Measurements from ENCODE around the gene TGFB2. TPM values are rescaled to one million over a fixed set of nuclear protein-coding genes. Genes with fewer than 3 reads are reported as not detected.

TGFB2 gene
- polyA plus RNA-seq, 1 experiment, result 4.8 TPM

GRCh38 chr1:218467101-218468072 lies 122.3 kb downstream of the TGFB2 start:
- DNase-seq (ENCODE audit: low read depth), result peak; percentile 97
- Histone ChIP-seq H3K27me3 (ENCODE audit: control insufficient read depth, insufficient read depth, low read length) (no peaks in the 10 kb centered on the region), H3K36me3 (ENCODE audit: control insufficient read depth, insufficient read depth, low read length) (no peaks in the 10 kb centered on the region), H3K4me3 (ENCODE audit: low read depth, low read length) (no peak overlapping the region)
- POLR2A ChIA-PET, result no interaction called here
- CTCF ChIA-PET, result interaction anchor here (1.1 to 1.9 kb wide), 2 partner anchors 13 to 14 kb away, joined by 3 to 7 read pairs; no protein-coding TSS in a partner anchor
- TF ChIP-seq CTCF (IDR thresholded peaks at IDR 0.05; ENCODE audit: insufficient read depth, low read depth, low read length), result no peak

DNA sequence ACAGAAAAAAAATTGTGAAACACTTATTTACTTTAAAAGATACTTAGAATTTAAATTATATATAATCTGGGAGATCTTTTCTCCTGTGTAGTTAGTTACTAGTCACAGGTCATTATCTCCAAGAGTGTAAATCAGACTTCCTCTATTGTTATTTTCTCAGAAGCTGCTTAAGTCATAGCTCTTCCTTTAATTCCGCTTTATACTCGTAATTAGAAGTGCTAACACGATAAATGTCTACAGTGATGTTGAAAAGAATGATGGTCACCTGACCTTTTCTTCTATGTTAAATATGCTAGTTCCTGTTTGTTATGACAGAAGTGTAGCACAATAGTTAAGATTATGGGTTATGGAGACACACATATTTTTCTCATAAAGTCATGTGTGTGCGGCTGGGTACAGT lies 123.6 kb downstream of the TGFB2 start:
- ChIA-PET POLR2A (no interaction called here), CTCF (no interaction called here)
- Histone ChIP-seq H3K4me3 (ENCODE audit: low read depth, low read length) (no peak overlapping the region), H3K27me3 (ENCODE audit: control insufficient read depth, insufficient read depth, low read length) (no peaks in the 10 kb centered on the region), H3K36me3 (ENCODE audit: control insufficient read depth, insufficient read depth, low read length) (no peaks in the 10 kb centered on the region)
- no peak for TF ChIP-seq CTCF (IDR thresholded peaks at IDR 0.05; ENCODE audit: insufficient read depth, low read depth, low read length)
- DNase-seq (ENCODE audit: low read depth), result no peak

- Histone ChIP-seq H3K27me3 (ENCODE audit: control insufficient read depth, insufficient read depth, low read length) (no peaks in the 10 kb centered on the region), H3K4me3 (ENCODE audit: low read depth, low read length) (no peak overlapping the region), H3K36me3 (ENCODE audit: control insufficient read depth, insufficient read depth, low read length) (no peaks in the 10 kb centered on the region)
- no peak for TF ChIP-seq CTCF (IDR thresholded peaks at IDR 0.05; ENCODE audit: insufficient read depth, low read depth, low read length)
- no peak for DNase-seq (ENCODE audit: low read depth)
- CTCF ChIA-PET, result no interaction called here
- POLR2A ChIA-PET, result no interaction called here
Measured at GRCh38 chr1:218472885-218473284, 127.7 kb downstream of the TGFB2 start.

- CTCF ChIA-PET, result no interaction called here
- no peak for TF ChIP-seq CTCF (IDR thresholded peaks at IDR 0.05; ENCODE audit: insufficient read depth, low read depth, low read length)
- Histone ChIP-seq H3K27me3 (ENCODE audit: control insufficient read depth, insufficient read depth, low read length) (no peaks in the 10 kb centered on the region), H3K36me3 (ENCODE audit: control insufficient read depth, insufficient read depth, low read length) (no peaks in the 10 kb centered on the region), H3K4me3 (ENCODE audit: low read depth, low read length) (no peak overlapping the region)
- DNase-seq (ENCODE audit: low read depth), result no peak
- POLR2A ChIA-PET, result no interaction called here
Measured at GRCh38 chr1:218473522-218473921, 128.4 kb downstream of the TGFB2 start.

DNA sequence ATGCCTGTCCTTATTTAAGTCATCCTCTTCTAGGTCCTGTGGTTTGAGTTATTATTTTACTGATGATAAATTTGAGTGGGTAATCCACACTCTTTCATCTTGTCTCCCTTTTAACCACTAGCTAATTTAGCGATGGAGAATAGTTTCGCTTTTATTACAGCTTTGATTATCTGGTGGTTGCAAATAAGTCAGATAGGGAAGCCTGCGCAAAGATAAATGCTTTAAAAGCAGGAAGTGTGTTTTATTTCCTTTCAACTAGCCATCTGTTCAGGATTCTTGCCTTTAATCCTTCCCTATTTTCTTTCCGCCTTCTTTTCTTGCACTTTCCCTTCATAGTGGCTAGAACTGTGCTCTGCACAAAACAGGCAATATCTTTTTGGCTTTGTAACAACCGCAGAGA lies 129.0 kb downstream of the TGFB2 start:
- Histone ChIP-seq H3K4me3 (ENCODE audit: low read depth, low read length) (no peak overlapping the region), H3K36me3 (ENCODE audit: control insufficient read depth, insufficient read depth, low read length) (no peaks in the 10 kb centered on the region), H3K27me3 (ENCODE audit: control insufficient read depth, insufficient read depth, low read length) (no peaks in the 10 kb centered on the region)
- ChIA-PET CTCF (no interaction called here), POLR2A (no interaction called here)
- no peak for TF ChIP-seq CTCF (IDR thresholded peaks at IDR 0.05; ENCODE audit: insufficient read depth, low read depth, low read length)
- DNase-seq (ENCODE audit: low read depth), result no peak

Data from BJ (cell line).